Measurements from ENCODE around the gene CATSPERD. TPM values are rescaled to one million over a fixed set of nuclear protein-coding genes. Genes with fewer than 3 reads are reported as not detected.

CATSPERD gene
- total and polyA plus RNA-seq, 8 donors, result not detected

- TF ChIP-seq POLR2AphosphoS5 (IDR thresholded peaks at IDR 0.05) (no peak), EP300 (IDR thresholded peaks at IDR 0.05) (no peak), CTCF (IDR thresholded peaks at IDR 0.05) (no peak), POLR2A (IDR thresholded peaks at IDR 0.05) (no peak)
- Histone ChIP-seq H3K4me3 (no peak within 1 kb of the TSS), H3K4me1 (peaks cover 0 to 6% (median 2%) of the 10 kb centered on the region in 4 donors), H3K27ac (no peak within 1 kb of the TSS), H3K9me3 (no peaks in the 10 kb centered on the region), H3K27me3 (no peaks in the 10 kb centered on the region), H3K36me3 (peaks cover 50 to 72% (median 67%) of the 10 kb centered on the region in 4 donors)
- intact Hi-C loops (cut with DNase I; ENCODE audit: low total_unique reads), result no loop called here
- WGBS, 5 donors, result 87 to 92% (median 89%) methylated on average over 14 to 15 of the region's 15 CpGs
- DNase-seq, result no peak
These were observed 64.2 kb downstream of the CATSPERD start, which contains the start of gene PRR22 for GRCh38 chr19:5784581-5785147. Gene PRR22 (minus strand): TSS chr19:5784746. CDS start chr19:5784660, 86 bp downstream.

- intact Hi-C loops (cut with DNase I; ENCODE audit: low total_unique reads), result no loop called here
- H3K4me3 ChIP-seq, result no peak overlapping the region
- 90 to 98% (median 95%) methylated on average over 19 to 37 of the region's 37 CpGs for WGBS, 5 donors
- no peaks in the 10 kb centered on the region for H3K9me3 ChIP-seq
- H3K36me3 ChIP-seq, result peaks cover 53 to 77% (median 72%) of the 10 kb centered on the region in 4 donors
- no peak for DNase-seq
- peaks cover 7 to 14% (median 9%) of the 10 kb centered on the region in 4 donors for H3K4me1 ChIP-seq
- H3K27ac ChIP-seq, result no peak overlapping the region
- no peaks in the 10 kb centered on the region for H3K27me3 ChIP-seq
- TF ChIP-seq POLR2A (IDR thresholded peaks at IDR 0.05) (no peak), CTCF (IDR thresholded peaks at IDR 0.05) (no peak)
These were observed 65.0 kb downstream of the CATSPERD start for GRCh38 chr19:5785423-5785822.

GRCh38 chr19:5786593-5787408 lies 66.4 kb downstream of the CATSPERD start:
- Histone ChIP-seq H3K36me3 (peaks cover 53 to 77% (median 72%) of the 10 kb centered on the region in 4 donors), H3K9me3 (no peaks in the 10 kb centered on the region), H3K4me1 (peaks cover 7 to 17% (median 13%) of the 10 kb centered on the region in 4 donors), H3K27ac (no peak overlapping the region), H3K27me3 (no peaks in the 10 kb centered on the region), H3K4me3 (no peak overlapping the region)
- intact Hi-C loops (cut with DNase I; ENCODE audit: low total_unique reads), result no loop called here
- DNase-seq, result peak in 1 of 2 donors; percentile 17
- no peak for TF ChIP-seq POLR2A (IDR thresholded peaks at IDR 0.05)
- no peak for TF ChIP-seq CTCF (IDR thresholded peaks at IDR 0.05)
- no peak for TF ChIP-seq POLR2AphosphoS5 (IDR thresholded peaks at IDR 0.05)
- no peak for TF ChIP-seq EP300 (IDR thresholded peaks at IDR 0.05)
- 86 to 93% (median 91%) methylated on average over 38 to 44 of the region's 44 CpGs for WGBS, 5 donors

GRCh38 chr19:5787409-5788182 lies 67.2 kb downstream of the CATSPERD start:
- H3K4me1 ChIP-seq, result peaks cover 7 to 17% (median 13%) of the 10 kb centered on the region in 4 donors
- no peaks in the 10 kb centered on the region for H3K27me3 ChIP-seq
- no peak overlapping the region for H3K27ac ChIP-seq
- 91 to 94% (median 94%) methylated on average over 23 to 39 of the region's 39 CpGs for WGBS, 5 donors
- no peak overlapping the region for H3K4me3 ChIP-seq
- no peak for DNase-seq
- TF ChIP-seq POLR2A (IDR thresholded peaks at IDR 0.05), result no peak
- TF ChIP-seq EP300 (IDR thresholded peaks at IDR 0.05), result no peak
- no peak for TF ChIP-seq POLR2AphosphoS5 (IDR thresholded peaks at IDR 0.05)
- TF ChIP-seq CTCF (IDR thresholded peaks at IDR 0.05), result no peak
- intact Hi-C loops (cut with DNase I; ENCODE audit: low total_unique reads), result no loop called here
- H3K9me3 ChIP-seq, result no peaks in the 10 kb centered on the region
- H3K36me3 ChIP-seq, result peaks cover 53 to 76% (median 72%) of the 10 kb centered on the region in 4 donors
